HG02571 (cell line): Measurements from ENCODE around the gene PDE11A.

Source experiments
- ATAC-seq: cut with Tn5 transposase; IDR thresholded peaks from one replicate; pipeline ENCODE4 v1.9.1; 2021; ENCODE audit warnings: mild to moderate bottlenecking, moderate library complexity; ENCODE audit not compliant: unreplicated experiment

Gene PDE11A

DNA sequence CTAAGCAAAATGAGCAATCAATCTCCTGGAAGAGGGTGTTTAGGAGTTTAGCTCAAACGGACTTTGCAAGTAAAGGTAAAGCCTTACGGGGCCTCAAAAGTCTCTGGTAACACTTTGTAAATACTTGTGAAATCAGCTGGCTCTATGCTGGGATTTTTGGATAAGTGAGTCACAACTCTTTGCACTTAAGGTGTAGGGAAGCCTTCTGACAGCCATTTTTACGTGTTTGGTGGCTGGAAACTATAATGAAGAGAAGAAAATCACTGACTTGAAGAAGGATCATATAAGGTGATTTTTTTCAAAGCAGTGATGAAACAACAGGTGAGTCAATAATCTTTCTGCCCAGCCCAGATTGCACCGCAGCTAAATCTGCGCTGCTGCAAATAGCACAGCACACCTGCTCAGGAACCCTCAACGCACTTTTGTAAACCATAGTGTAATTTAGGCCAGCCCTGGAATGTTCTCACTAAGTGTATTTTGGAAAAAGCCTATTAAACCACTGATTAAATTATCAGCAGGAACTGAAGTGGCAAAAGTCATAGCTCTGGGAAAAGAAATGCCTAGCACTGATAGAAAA, 461.2 kb downstream of the PDE11A start:
- ATAC-seq = no peak

GRCh38 chr2:177610813-177611212, 461.8 kb downstream of the PDE11A start:
- no peak for ATAC-seq

- no peak for ATAC-seq
Measured at GRCh38 chr2:177606636-177607035, 465.9 kb downstream of the PDE11A start.

DNA sequence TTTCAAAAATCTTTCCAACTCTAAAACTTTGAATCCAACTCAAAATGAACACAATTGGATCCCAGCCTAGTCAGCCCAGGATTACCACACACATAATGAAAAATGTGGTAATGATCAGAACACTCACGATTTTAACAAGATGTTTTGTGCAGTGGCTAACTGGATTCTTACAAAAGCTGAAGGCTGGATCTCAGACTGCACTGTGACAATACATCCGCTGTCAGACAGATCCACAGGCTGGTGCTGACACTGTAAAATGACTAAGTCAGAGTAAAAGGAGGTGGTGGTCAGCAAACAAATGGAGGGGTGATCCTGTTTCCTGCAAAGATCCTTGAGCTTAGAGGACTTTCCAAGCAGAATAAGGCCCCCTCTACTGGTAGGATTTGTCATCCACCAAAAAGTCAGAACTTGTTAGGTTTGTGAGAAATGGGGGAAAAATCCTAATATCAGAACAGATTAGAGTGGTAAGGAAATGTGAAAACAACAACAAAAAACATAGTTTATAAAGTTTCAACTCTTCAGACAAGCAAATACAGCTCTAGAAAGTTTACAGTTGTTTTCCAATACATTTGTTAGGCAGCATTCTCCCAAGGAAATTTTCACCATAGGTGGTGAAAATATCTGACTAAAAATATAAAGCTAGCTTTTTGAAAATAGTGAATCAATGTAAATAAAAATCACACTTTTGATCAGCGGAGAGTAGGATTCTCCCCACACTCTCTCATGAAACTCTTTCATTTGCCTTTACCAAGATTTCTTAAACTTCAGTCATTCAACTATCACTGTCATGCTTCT, 468.1 kb downstream of the PDE11A start:
- no peak for ATAC-seq

GRCh38 chr2:177603768-177604167, 468.8 kb downstream of the PDE11A start:
- ATAC-seq = no peak

DNA sequence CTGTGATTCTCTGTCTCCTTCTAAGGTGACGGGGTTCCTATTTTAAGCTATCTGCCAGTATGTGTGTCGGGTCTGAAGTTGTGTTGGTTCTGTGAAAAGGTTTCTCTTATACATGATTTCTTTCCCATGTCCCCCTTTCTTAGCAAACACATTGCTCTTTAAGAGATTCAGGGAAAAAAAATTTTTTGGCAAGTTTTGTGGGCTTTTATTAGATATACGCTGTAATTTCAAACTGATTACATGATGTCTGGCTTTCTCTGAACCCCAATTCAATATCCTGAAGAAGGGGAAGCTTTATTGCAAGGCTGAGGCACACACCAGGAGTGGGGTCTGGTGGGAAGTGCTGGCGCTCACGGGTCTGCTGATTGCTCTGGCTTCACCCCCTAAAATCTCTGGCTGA, 469.4 kb downstream of the PDE11A start:
- ATAC-seq = no peak

GRCh38 chr2:177602611-177603164, 469.9 kb downstream of the PDE11A start:
- no peak for ATAC-seq

DNA sequence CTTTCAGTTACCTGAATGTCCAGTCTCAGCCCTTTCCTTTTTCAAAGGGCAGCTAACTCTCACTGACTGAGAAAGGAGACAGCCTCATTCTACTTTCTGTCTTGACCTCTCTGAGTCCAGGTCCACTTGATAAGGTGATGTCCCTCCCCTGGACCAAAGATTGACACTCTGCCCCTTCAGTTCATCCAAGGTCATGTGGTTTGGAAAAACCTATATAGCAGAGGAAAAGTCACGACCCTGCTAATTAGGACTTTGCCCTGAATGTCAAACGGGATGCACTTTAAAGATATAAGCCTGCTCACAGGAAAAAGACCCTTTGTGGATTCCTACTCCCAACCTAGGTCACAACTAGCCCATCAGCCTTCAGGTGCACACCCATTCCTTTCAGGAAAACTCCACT, 471.7 kb downstream of the PDE11A start:
- ATAC-seq = no peak

GRCh38 chr2:177599956-177600355, 472.6 kb downstream of the PDE11A start:
- no peak for ATAC-seq

DNA sequence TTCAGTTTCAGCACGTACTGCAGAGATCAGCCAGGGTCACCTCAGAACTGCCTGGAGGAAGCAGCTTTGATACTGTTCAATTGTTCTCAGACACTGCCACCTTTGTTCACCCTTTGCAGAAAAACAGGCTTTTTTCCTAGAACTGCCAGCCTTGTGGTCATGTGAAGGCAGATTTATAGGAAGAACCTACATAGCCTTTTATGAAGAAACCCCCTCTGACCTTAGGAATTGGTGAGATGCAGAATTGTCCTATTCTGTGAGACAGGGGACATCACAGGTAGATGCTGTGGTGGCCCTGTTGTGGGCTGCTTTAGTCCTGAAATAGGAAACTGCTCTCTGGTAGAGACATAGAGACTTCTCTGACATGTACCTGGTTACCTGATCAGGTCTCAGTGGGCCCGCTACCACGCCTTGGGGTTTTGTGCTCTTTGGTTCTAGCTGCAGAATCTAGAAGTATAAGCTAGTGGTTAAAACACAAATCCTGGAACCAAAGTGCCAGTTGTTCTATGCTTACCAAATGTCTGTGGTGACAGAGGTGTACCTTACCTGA, 473.4 kb downstream of the PDE11A start:
- ATAC-seq = no peak

- no peak for ATAC-seq
Measured at GRCh38 chr2:177598326-177599138, 474.0 kb downstream of the PDE11A start.

GRCh38 chr2:177597759-177598158, 474.8 kb downstream of the PDE11A start:
- no peak for ATAC-seq

DNA sequence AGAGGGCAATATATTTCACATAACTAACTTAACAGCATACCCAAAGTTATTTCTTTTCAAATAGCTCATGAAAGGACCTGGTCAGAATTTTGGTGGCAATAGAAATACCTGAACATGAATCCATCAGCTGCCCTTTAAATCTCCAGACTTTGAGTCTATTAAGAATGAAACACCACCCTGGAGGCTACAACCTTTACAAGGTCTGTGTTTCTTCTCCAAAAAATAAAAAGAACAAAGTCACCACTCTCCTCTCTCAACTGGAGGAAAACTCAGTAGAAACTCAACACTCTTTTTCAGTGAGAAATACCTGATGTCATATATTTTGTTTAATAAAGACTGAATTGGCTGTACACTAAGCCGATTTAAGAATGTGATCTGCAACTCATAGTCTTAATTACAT, 475.7 kb downstream of the PDE11A start:
- no peak for ATAC-seq

GRCh38 chr2:177595126-177595845, 477.3 kb downstream of the PDE11A start:
- ATAC-seq = no peak

DNA sequence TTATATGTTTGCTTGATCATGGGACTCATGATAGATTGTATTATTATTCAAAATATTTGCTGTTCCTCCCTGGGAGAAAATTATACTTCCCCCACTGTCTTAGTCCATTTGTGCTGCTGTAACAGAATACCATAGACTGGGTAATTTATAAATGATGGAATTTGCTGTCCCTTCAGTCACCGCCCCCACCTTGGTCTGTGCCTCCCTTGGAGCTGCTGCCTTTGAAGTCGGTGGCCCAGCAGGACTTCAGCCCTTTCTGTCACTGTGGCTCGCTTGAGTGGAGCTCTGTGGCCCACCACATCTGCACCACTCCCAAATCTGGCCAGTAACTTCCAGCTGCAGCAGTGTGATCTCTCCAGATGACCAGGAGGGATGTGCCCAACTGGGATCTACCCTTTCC, 479.2 kb downstream of the PDE11A start:
- no peak for ATAC-seq

DNA sequence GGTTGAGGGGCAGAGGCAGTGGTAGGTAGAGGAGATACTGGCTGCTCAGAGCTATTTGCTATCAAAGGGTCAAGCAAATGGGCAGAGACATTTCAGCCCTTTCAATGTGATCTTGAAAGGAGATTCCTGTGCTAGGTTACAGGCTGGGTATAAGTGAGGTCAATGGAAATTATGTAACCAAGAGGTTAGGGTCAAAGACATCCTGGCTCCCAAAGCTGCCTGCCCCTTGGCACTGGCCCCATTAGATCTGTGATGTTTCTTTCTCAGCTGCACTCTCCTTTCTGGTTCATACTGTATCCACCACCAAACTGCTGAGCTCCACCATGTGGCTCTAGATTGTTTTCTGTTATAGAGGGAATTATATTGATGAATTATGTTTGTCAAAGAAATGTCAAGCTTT, 479.6 kb downstream of the PDE11A start:
- no peak for ATAC-seq

GRCh38 chr2:177592397-177592796, 480.2 kb downstream of the PDE11A start:
- ATAC-seq = no peak

DNA sequence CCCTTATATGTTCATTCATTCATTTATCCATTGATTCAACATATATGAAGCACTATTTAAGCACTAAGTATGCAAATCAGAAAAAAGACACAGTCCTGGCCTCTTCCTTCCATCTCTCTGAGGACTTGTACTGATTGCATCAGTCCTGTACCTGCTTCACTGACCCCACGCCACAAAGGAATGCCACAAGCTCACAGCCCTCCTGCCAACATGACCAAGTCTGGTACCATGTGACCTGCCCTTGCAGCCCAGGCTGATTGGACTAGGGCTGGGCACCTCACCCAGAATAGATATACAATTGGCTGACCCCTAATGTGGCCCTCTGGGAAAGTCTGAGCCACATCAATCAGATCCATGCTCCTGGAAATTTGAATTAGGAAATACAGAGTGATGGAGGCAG, 483.4 kb downstream of the PDE11A start:
- no peak for ATAC-seq

DNA sequence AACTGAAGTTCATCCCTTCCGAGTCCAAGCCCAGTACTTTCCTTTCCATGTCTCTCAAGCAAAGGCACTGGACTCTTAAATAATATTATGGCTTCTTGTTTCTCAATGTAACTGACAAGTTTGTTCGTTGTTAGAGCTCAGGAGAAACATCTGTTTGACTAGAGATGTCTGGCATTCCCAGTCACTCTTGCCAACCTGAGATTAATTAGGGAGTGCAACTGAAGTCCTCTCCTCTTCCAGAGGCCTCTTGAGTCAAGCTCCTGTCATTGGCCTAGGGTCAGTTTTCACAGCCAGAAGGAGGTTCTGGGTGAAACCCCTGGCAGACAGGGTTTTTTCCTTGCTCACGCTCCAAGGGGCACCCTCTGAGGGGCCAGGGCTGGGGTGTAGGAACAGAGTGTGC, 483.9 kb downstream of the PDE11A start:
- ATAC-seq = no peak

DNA sequence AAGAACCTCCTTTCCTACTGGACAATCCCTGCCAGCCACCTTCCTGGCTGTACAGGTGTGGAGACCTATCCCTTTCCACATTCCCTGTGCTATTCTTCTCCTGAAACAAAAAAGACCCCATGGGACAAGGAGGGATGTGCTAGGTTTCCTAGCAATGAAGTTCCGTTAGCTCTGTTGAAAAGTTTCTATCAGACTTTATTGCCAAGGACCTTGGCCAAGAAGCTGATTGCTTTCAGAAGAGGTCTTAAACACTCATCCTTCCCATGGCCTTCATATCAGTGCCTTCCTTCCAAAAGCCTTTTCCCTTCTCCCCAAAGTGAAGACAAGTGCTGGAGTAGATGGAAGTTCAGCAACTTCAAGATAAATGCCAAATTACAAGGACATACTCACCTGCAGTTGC, 485.2 kb downstream of the PDE11A start:
- ATAC-seq = no peak

- ATAC-seq = no peak
Measured at GRCh38 chr2:177586154-177586553, 486.4 kb downstream of the PDE11A start.
